GM12874 (cell line): Measurements from ENCODE around the gene APBA1.

ENCODE experiments used
- CTCF ChIP-seq: IDR thresholded peaks from 2 replicates; pipeline ENCODE4 v1.5.1; 2011; ENCODE audit warnings: low read depth, mild to moderate bottlenecking, control low read depth, low read length, moderate library complexity; ENCODE audit not compliant: insufficient read depth

The APBA1 gene

DNA sequence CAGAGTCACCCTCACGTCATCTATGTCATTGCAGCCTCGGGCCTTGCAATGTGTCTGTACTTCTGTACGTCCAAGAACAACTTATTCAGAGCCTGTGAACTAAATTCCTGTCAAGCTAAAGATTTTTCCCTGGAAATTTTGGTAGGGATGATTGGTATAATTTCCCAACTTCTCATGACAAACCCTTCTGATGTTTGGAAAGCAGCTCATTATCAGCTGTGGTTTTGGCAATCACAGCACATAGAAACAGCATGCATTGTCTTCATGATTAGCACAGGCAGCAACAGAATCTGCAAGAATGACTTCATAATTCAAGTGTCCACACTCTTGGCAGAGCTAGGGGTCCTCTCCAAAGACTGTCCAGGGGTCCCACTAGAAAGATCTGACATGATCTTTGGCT is 49.5 kb downstream of the APBA1 start:
- no peak for TF ChIP-seq CTCF

DNA sequence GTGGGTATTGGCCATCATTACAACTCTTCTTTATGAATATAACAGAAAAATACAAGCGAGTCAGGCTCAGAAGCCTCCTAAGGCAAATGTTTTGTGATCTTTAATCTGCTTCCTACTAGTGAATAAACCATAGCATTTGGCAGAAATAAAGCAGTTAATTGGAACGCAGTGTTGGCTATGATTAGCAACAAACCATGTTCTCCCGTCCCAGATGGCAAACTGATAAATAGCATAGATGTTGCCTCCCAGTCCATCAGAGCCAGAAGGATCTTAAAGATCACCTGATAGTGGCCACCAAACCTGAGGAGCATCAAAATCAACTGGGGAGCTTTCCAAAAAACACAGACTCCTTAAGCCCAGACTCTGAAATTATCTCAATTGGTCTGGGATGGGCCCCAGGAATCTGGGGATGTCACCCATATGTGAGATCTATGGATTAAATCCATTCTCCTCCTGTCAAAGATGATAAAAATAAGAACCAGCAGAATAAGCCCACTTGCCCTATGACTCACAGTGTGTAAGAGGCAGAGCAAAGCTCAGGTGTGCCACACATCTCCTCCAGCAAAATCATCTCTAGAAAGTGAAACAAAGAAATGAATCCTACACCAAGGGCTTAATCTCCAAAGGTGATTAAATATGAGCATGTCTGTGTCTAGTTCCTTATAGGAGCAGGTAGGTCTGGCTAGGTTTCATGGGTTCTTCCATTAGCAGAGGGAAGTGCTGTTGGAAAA is 50.3 kb downstream of the APBA1 start:
- TF ChIP-seq CTCF = no peak

GRCh38 chr9:69620731-69621130 is 51.4 kb downstream of the APBA1 start:
- no peak for TF ChIP-seq CTCF

DNA sequence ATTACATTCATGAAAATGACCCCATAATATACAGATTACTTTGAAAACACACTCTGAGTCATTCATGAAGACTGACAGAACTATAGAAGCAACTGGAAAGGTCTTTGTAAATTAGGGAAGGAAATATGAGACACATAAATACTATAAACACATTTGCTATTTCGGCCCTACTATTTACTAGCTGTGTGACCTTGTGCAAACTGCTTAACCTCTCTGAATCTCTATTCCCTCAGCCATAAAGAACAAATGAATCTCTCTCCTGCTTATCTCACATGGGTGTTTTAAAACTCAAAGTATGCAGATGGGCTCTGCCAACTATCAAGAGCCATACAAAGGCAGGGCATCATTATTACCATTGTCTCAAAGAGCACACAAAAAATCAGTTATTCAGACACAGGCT is 52.9 kb downstream of the APBA1 start:
- no peak for TF ChIP-seq CTCF

- no peak for TF ChIP-seq CTCF
Observed at GRCh38 chr9:69617006-69617405, 55.2 kb downstream of the APBA1 start.

DNA sequence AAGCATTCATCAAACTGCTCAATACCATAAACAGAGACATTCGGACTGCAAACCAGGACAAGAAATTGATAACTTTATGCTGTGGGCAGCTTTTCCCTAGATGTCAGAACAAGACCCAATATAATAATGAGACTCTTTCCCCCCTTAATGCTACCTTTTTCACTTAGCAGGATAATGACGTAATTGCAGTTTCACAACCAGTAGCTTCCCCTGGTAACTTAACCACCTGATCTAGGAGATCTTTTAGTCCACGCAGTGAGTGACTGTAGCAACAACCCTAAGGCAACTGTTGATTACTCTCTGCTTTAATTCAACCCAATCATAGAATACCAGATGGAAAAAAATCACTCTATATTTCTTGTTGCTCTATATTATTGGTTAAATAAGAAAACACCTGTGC is 56.3 kb downstream of the APBA1 start:
- no peak for TF ChIP-seq CTCF

GRCh38 chr9:69611221-69611620 is 61.0 kb downstream of the APBA1 start:
- no peak for TF ChIP-seq CTCF
